CD8-positive, alpha-beta memory T cell (primary cell): Measurements from ENCODE around the gene TYW1. TPM values are rescaled to one million over a fixed set of nuclear protein-coding genes. Genes with fewer than 3 reads are reported as not detected.
"Not testable (repeated sequence)": the region's sequence is repeated elsewhere in the genome, so short reads cannot be mapped to it uniquely, and the experiment has no call there.

Source experiments
- CTCF ChIA-PET: fragments of 350-600 bp; sonication (Branson Sonifier 250); formaldehyde crosslinking; loops from one replicate; lab custom pipeline; 2021; ENCODE audit warnings: antibody characterized with exemption; lab: Charles Lee
- POLR2A ChIA-PET: fragments of 350-600 bp; sonication (Branson Sonifier 250); formaldehyde crosslinking; loops from one replicate; lab custom pipeline; 2021; ENCODE audit warnings: antibody characterized with exemption; lab: Charles Lee
- DNase-seq, 5 donors: peaks; one replicate each; pipeline versions ENCODE4 v3.0.0 to v3.0.0-alpha.2; 2020 to 2022; ENCODE audit warnings: mixed read lengths in 1 of 5
- H3K27ac ChIP-seq: one replicate; pipeline ENCODE4 v1.7.0; 2013; ENCODE audit warnings: low read depth, mild to moderate bottlenecking, low read length, moderate library complexity
- H3K27me3 ChIP-seq: 2 replicates; pipeline ENCODE4 v1.7.0; 2013; ENCODE audit warnings: low read length, mild to moderate bottlenecking; ENCODE audit not compliant: insufficient read depth, poor library complexity, severe bottlenecking
- H3K36me3 ChIP-seq: 2 replicates; pipeline ENCODE4 v1.7.0; 2013; ENCODE audit warnings: mild to moderate bottlenecking, low read length, moderate library complexity; ENCODE audit not compliant: insufficient read depth
- H3K4me1 ChIP-seq: 2 replicates; pipeline ENCODE4 v1.7.0; 2013; ENCODE audit warnings: mild to moderate bottlenecking, low read length, moderate library complexity; ENCODE audit not compliant: insufficient read depth
- H3K4me3 ChIP-seq: 2 replicates; pipeline ENCODE4 v1.7.0; 2013; ENCODE audit warnings: mild to moderate bottlenecking, low read length
- H3K9me3 ChIP-seq: 2 replicates; pipeline ENCODE4 v1.7.0; 2013; ENCODE audit warnings: mild to moderate bottlenecking, low read length
- H3K27ac Mint-ChIP-seq, 8 donors: one replicate each; pipeline ENCODE4 v1.8.0; 2020 to 2021; ENCODE audit warnings: mixed read lengths in 8 of 8, mild to moderate bottlenecking in 6 of 8, inconsistent platforms in 3 of 8, moderate library complexity in 3 of 8
- H3K27me3 Mint-ChIP-seq, 2 donors: one replicate each; pipeline ENCODE4 v1.8.0; 2020 to 2021; ENCODE audit warnings: mixed read lengths in 2 of 2, mild to moderate bottlenecking in 1 of 2, moderate library complexity in 1 of 2
- H3K36me3 Mint-ChIP-seq, 3 donors: one replicate each; pipeline ENCODE4 v1.8.0; 2020 to 2021; ENCODE audit warnings: mixed read lengths in 3 of 3, inconsistent platforms in 1 of 3, mild to moderate bottlenecking in 1 of 3
- H3K4me1 Mint-ChIP-seq, 3 donors: one replicate each; pipeline ENCODE4 v1.8.0; 2020 to 2021; ENCODE audit warnings: mixed read lengths in 3 of 3, inconsistent platforms in 1 of 3, mild to moderate bottlenecking in 1 of 3
- H3K4me3 Mint-ChIP-seq, 7 donors: one replicate each; pipeline ENCODE4 v1.8.0; 2020 to 2021; ENCODE audit warnings: mixed read lengths in 7 of 7, mild to moderate bottlenecking in 6 of 7, moderate library complexity in 4 of 7, inconsistent platforms in 2 of 7
- H3K9me3 Mint-ChIP-seq, 5 donors: one replicate each; pipeline ENCODE4 v1.8.0; 2020 to 2022; ENCODE audit warnings: mixed read lengths in 5 of 5, mild to moderate bottlenecking in 3 of 5, moderate library complexity in 2 of 5, inconsistent platforms in 1 of 5
- polyA plus RNA-seq: library from polyadenylated mRNA; unstranded; fragments of 300-500 nt; fragmentation: Illumina TruSeq; gene quantifications from one replicate; pipeline ENCODE4 v1.2.3, GENCODE V29; 2021
- total RNA-seq, 2 experiments: library from RNA; stranded (reverse); gene quantifications; one replicate each; pipeline ENCODE4 v1.2.3, GENCODE V29; 2021

Gene TYW1
- total and polyA plus RNA-seq, 3 experiments from 2014 or later: 20.2 to 26.5 (median 21.5) TPM

GRCh38 chr7:67233506-67233905 is 236.9 kb downstream of the TYW1 start:
- H3K27me3 ChIP-seq, H3K27me3 Mint-ChIP-seq, H3K4me1 ChIP-seq, H3K4me3 Mint-ChIP-seq, H3K27ac ChIP-seq, CTCF ChIA-PET, POLR2A ChIA-PET, H3K36me3 ChIP-seq, DNase-seq, H3K9me3 ChIP-seq, H3K4me3 ChIP-seq, H3K9me3 Mint-ChIP-seq, H3K4me1 Mint-ChIP-seq: not testable (repeated sequence)
- Mint-ChIP-seq H3K36me3 (peaks cover 11 to 29% (median 19%) of the 10 kb centered on the region in 3 donors), H3K27ac (peak overlapping the region in 1 of 8 donors; percentile 41)

GRCh38 chr7:67236216-67236615 is 239.6 kb downstream of the TYW1 start:
- H3K27ac ChIP-seq, H3K27me3 ChIP-seq, H3K36me3 ChIP-seq, POLR2A ChIA-PET, DNase-seq, CTCF ChIA-PET, H3K4me3 Mint-ChIP-seq, H3K27me3 Mint-ChIP-seq, H3K4me1 ChIP-seq, H3K4me3 ChIP-seq, H3K9me3 ChIP-seq, H3K4me1 Mint-ChIP-seq, H3K9me3 Mint-ChIP-seq: not testable (repeated sequence)
- Mint-ChIP-seq H3K36me3 (peaks cover under 1 to 34% (median 16%) of the 10 kb centered on the region in 3 donors), H3K27ac (peak overlapping the region in 5 of 8 donors; percentile 27 to 85 (median 52))

- DNase-seq, H3K27me3 ChIP-seq, H3K27me3 Mint-ChIP-seq, H3K4me3 ChIP-seq, H3K27ac ChIP-seq, H3K27ac Mint-ChIP-seq, H3K4me1 Mint-ChIP-seq, H3K9me3 ChIP-seq, H3K36me3 ChIP-seq, H3K4me1 ChIP-seq, CTCF ChIA-PET, H3K4me3 Mint-ChIP-seq, POLR2A ChIA-PET, H3K9me3 Mint-ChIP-seq: not testable (repeated sequence)
- H3K36me3 Mint-ChIP-seq: peaks cover 8 to 23% (median 9%) of the 10 kb centered on the region in 3 donors
These were observed 246.2 kb downstream of the TYW1 start for GRCh38 chr7:67242871-67243270.

- CTCF ChIA-PET, H3K4me1 ChIP-seq, H3K36me3 ChIP-seq, H3K9me3 ChIP-seq, H3K27ac ChIP-seq, H3K4me1 Mint-ChIP-seq, DNase-seq, H3K4me3 Mint-ChIP-seq, POLR2A ChIA-PET, H3K27me3 Mint-ChIP-seq, H3K27me3 ChIP-seq, H3K4me3 ChIP-seq: not testable (repeated sequence)
- peaks cover 10 to 33% (median 18%) of the 10 kb centered on the region in 3 donors for H3K36me3 Mint-ChIP-seq
- peak overlapping the region in 1 of 8 donors; percentile 19 for H3K27ac Mint-ChIP-seq
- H3K9me3 Mint-ChIP-seq: peaks cover 3 to 18% (median 13%) of the 10 kb centered on the region in 5 donors
These were observed 251.7 kb downstream of the TYW1 start for GRCh38 chr7:67248364-67248763.

- ChIA-PET CTCF (no interaction called here), POLR2A (no interaction called here)
- H3K27ac Mint-ChIP-seq: no peak overlapping the region
These were observed 255.4 kb downstream of the TYW1 start for GRCh38 chr7:67251986-67252558.

GRCh38 chr7:67255076-67255475 is 258.4 kb downstream of the TYW1 start:
- H3K4me1 Mint-ChIP-seq, H3K4me3 Mint-ChIP-seq: not testable (repeated sequence)

More at GRCh38 chr7:67251986-67252558, 255.4 kb downstream of the TYW1 start:
- H3K27me3 Mint-ChIP-seq: no peaks in the 10 kb centered on the region
- Histone ChIP-seq H3K36me3 (no peaks in the 10 kb centered on the region), H3K4me3 (no peak overlapping the region), H3K27ac (no peak overlapping the region), H3K4me1 (no peaks in the 10 kb centered on the region), H3K27me3 (no peaks in the 10 kb centered on the region), H3K9me3 (no peaks in the 10 kb centered on the region)
- no peaks in the 10 kb centered on the region for H3K4me1 Mint-ChIP-seq
- peaks cover 13 to 33% (median 17%) of the 10 kb centered on the region in 3 donors for H3K36me3 Mint-ChIP-seq
- no peak overlapping the region for H3K4me3 Mint-ChIP-seq
- no peak for DNase-seq
- H3K9me3 Mint-ChIP-seq: peaks cover 3 to 21% (median 14%) of the 10 kb centered on the region in 5 donors

GRCh38 chr7:67257779-67258178 is 261.1 kb downstream of the TYW1 start:
- H3K9me3 ChIP-seq, H3K4me1 Mint-ChIP-seq, H3K27ac ChIP-seq, DNase-seq, H3K27ac Mint-ChIP-seq, POLR2A ChIA-PET, H3K4me3 ChIP-seq, H3K36me3 ChIP-seq, CTCF ChIA-PET, H3K27me3 Mint-ChIP-seq, H3K4me3 Mint-ChIP-seq, H3K4me1 ChIP-seq, H3K27me3 ChIP-seq: not testable (repeated sequence)
- Mint-ChIP-seq H3K36me3 (peaks cover 8 to 28% (median 12%) of the 10 kb centered on the region in 3 donors), H3K9me3 (peaks cover 0 to 11% (median 0%) of the 10 kb centered on the region in 5 donors)

More at GRCh38 chr7:67255076-67255475, 258.4 kb downstream of the TYW1 start:
- CTCF ChIA-PET, H3K27me3 ChIP-seq, POLR2A ChIA-PET, H3K4me3 ChIP-seq, H3K9me3 ChIP-seq, H3K4me1 ChIP-seq, H3K27ac Mint-ChIP-seq, H3K27ac ChIP-seq, H3K36me3 ChIP-seq, DNase-seq, H3K27me3 Mint-ChIP-seq: not testable (repeated sequence)
- Mint-ChIP-seq H3K36me3 (peaks cover 7 to 29% (median 10%) of the 10 kb centered on the region in 3 donors), H3K9me3 (peaks cover 0 to 19% (median 13%) of the 10 kb centered on the region in 5 donors)

- H3K27me3 ChIP-seq, H3K36me3 ChIP-seq, H3K9me3 ChIP-seq, H3K4me1 Mint-ChIP-seq, H3K27ac Mint-ChIP-seq, CTCF ChIA-PET, H3K27me3 Mint-ChIP-seq, H3K27ac ChIP-seq, DNase-seq, H3K9me3 Mint-ChIP-seq, H3K4me3 Mint-ChIP-seq, H3K4me3 ChIP-seq, H3K4me1 ChIP-seq: not testable (repeated sequence)
- peaks cover 15 to 27% (median 16%) of the 10 kb centered on the region in 3 donors for H3K36me3 Mint-ChIP-seq
- POLR2A ChIA-PET: interaction anchor here (0.6 kb wide), 1 partner anchor 107 kb away, joined by 6 read pairs; no protein-coding TSS in a partner anchor
These were observed 262.7 kb downstream of the TYW1 start for GRCh38 chr7:67259363-67259762.
